ENCODE data around the gene HS3ST5. TPM values are rescaled to one million over a fixed set of nuclear protein-coding genes. Genes with fewer than 3 reads are reported as not detected.

HS3ST5 gene
- total and polyA plus RNA-seq, 2 experiments from 2014 or later: 2.8 to 3.5 TPM

GRCh38 chr6:114195027-114195365, 147.8 kb downstream of the HS3ST5 start (continued):
- TF ChIP-seq ZNF462 (CRISPR knock-in tag; IDR thresholded peaks at IDR 0.05): no peak
- no peak for TF ChIP-seq ETS1 (IDR thresholded peaks at IDR 0.05)
- no peak for TF ChIP-seq STAT1 (IDR thresholded peaks at IDR 0.05; ENCODE audit: unreplicated experiment)
- TF ChIP-seq CREB1 (CRISPR knock-in tag; IDR thresholded peaks at IDR 0.05; ENCODE audit: low read depth): no peak
- TF ChIP-seq NANOG (IDR thresholded peaks at IDR 0.05; ENCODE audit: borderline replicate concordance): no peak
- TF ChIP-seq JUNB (IDR thresholded peaks at IDR 0.05; ENCODE audit: unreplicated experiment): no peak
- no peak for TF ChIP-seq POLR2AphosphoS5 (IDR thresholded peaks at IDR 0.05; ENCODE audit: low read depth)
- no peak for TF ChIP-seq CTCF (conservative IDR thresholded peaks at IDR 0.05; ENCODE audit: low read depth in 2 of 2)

Measured in GM23338 (cell line).